Fibroblast of lung (primary cell): Measurements from ENCODE around the gene PPFIA4. TPM values are rescaled to one million over a fixed set of nuclear protein-coding genes. Genes with fewer than 3 reads are reported as not detected.

Experiments
- DNase-seq, 2 donors: peaks; one replicate each; pipeline versions ENCODE4 v3.0.0 to v3.0.0-alpha.2; 2010; ENCODE audit warnings: low read depth in 2 of 2
- H2AFZ ChIP-seq: 2 replicates; pipeline ENCODE4 v1.5.1; 2012; ENCODE audit warnings: low read length, control low read depth, inconsistent platforms
- H3K27ac ChIP-seq: 2 replicates; pipeline ENCODE4 v1.5.1; 2011; ENCODE audit warnings: low read length, control low read depth; ENCODE audit not compliant: insufficient read depth
- H3K27me3 ChIP-seq: 2 replicates; pipeline ENCODE4 v1.5.1; 2011; ENCODE audit warnings: mild to moderate bottlenecking, low read length; ENCODE audit not compliant: control insufficient read depth, insufficient read depth
- H3K36me3 ChIP-seq: 2 replicates; pipeline ENCODE4 v1.5.1; 2011; ENCODE audit warnings: low read length; ENCODE audit not compliant: control insufficient read depth, insufficient read depth
- H3K4me1 ChIP-seq: 2 replicates; pipeline ENCODE4 v1.5.1; 2011; ENCODE audit warnings: low read length; ENCODE audit not compliant: control insufficient read depth, insufficient read depth; ENCODE audit errors: extremely low read depth
- H3K4me2 ChIP-seq: 2 replicates; pipeline ENCODE4 v1.5.1; 2011; ENCODE audit warnings: low read length, control low read depth; ENCODE audit not compliant: insufficient read depth; ENCODE audit errors: extremely low read depth
- H3K4me3 ChIP-seq, 4 experiments: fragments of 200-600 bp in 1 of 4; sonication (generic) in 1 of 4; replicated peaks in 1 of 4; 2 replicates each; pipeline ENCODE4 v1.5.1; 2011 to 2016; ENCODE audit warnings: low read length in 4 of 4, low read depth in 3 of 4, mild to moderate bottlenecking in 3 of 4, control low read depth in 2 of 4, inconsistent platforms in 1 of 4, mixed read lengths in 1 of 4; ENCODE audit not compliant: insufficient read depth in 1 of 4; ENCODE audit errors: control extremely low read depth in 1 of 4
- H3K79me2 ChIP-seq: 2 replicates; pipeline ENCODE4 v1.5.1; 2012; ENCODE audit warnings: mild to moderate bottlenecking, low read length, inconsistent platforms; ENCODE audit not compliant: control insufficient read depth, insufficient read depth
- H3K9ac ChIP-seq: 2 replicates; pipeline ENCODE4 v1.5.1; 2011; ENCODE audit warnings: mild to moderate bottlenecking, low read length, control low read depth; ENCODE audit not compliant: insufficient read depth
- H3K9me3 ChIP-seq: 2 replicates; pipeline ENCODE4 v1.5.1; 2012; ENCODE audit warnings: low read depth, low read length; ENCODE audit not compliant: control insufficient read depth, insufficient read depth
- H4K20me1 ChIP-seq: 2 replicates; pipeline ENCODE4 v1.5.1; 2011; ENCODE audit warnings: low read length; ENCODE audit not compliant: control insufficient read depth, insufficient read depth; ENCODE audit errors: extremely low read depth
- EZH2 ChIP-seq: IDR thresholded peaks from 2 replicates; pipeline ENCODE4 v1.5.1; 2012; ENCODE audit warnings: low read length, control low read depth, mild to moderate bottlenecking; ENCODE audit errors: missing control alignments
- polyA plus RNA-seq, 2 donors: library from polyadenylated mRNA; depleted of rRNA in 1 of 2; stranded (reverse) in 1 of 2; unstranded in 1 of 2; fragments of >200 nt; gene quantifications; 2 replicates each; pipeline ENCODE4 v1.2.1, GENCODE V29; 2011 to 2012; ENCODE audit warnings: missing spikeins in 1 of 2
- total RNA-seq: library from RNA; depleted of rRNA; stranded (reverse); fragments of >200 nt; gene quantifications from 2 replicates; pipeline ENCODE4 v1.2.1, GENCODE V29; 2014
- TF ChIP-seq, protein P1 (sequence below), 2 donors: IDR thresholded peaks in 1 of 2; conservative IDR thresholded peaks in 1 of 2; 1 replicate in 1 of 2; 2 replicates in 1 of 2; pipeline ENCODE4 v1.5.1; 2011 to 2012; ENCODE audit warnings: low read length in 2 of 2, control low read depth in 1 of 2, inconsistent platforms in 1 of 2, low read depth in 1 of 2, mild to moderate bottlenecking in 1 of 2

The PPFIA4 gene
- total and polyA plus RNA-seq, 2 donors (not counting 1 experiment from before 2014, with no cell fraction given): 3.2 to 4.3 TPM

DNA sequence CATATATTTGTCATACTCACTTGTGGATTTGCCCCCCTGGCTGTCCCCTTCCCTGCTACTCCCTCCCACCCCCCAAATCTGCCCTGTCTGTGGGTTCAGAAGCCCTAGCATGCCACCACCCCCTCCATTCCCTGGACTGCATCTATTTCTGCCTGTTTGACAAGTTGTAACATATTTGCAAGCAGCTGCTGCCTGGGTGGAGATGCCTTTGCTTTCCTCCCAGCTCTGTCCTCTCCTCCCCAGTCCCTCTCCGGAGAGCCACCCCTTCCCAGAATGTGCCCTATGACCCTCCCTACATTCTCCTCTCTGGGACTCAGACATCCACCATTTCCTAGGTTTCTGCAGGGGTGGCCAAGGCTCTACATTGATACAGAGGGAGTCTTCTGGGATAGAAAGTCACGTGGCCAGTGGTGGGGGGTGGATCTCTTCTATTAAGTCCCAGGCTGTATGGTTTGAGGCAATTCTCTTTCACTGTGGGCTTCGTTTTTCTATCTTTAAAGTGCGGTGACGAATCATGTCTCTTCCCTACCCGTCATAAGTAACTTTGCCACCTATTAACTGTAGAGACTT is 65.6 kb downstream of the PPFIA4 start:
- no peak overlapping the region for H3K9ac ChIP-seq
- no peaks in the 10 kb centered on the region for H4K20me1 ChIP-seq
- H3K27ac ChIP-seq: no peak overlapping the region
- TF ChIP-seq, protein P1, sequence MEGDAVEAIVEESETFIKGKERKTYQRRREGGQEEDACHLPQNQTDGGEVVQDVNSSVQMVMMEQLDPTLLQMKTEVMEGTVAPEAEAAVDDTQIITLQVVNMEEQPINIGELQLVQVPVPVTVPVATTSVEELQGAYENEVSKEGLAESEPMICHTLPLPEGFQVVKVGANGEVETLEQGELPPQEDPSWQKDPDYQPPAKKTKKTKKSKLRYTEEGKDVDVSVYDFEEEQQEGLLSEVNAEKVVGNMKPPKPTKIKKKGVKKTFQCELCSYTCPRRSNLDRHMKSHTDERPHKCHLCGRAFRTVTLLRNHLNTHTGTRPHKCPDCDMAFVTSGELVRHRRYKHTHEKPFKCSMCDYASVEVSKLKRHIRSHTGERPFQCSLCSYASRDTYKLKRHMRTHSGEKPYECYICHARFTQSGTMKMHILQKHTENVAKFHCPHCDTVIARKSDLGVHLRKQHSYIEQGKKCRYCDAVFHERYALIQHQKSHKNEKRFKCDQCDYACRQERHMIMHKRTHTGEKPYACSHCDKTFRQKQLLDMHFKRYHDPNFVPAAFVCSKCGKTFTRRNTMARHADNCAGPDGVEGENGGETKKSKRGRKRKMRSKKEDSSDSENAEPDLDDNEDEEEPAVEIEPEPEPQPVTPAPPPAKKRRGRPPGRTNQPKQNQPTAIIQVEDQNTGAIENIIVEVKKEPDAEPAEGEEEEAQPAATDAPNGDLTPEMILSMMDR (conservative IDR thresholded peaks at IDR 0.05 in 1 of 2, IDR thresholded peaks at IDR 0.05 in 1 of 2; ENCODE audit: low read depth in 1 of 2, low read length in 2 of 2): no peak
- TF ChIP-seq EZH2: no peak
- H3K4me2 ChIP-seq: no peak overlapping the region
- DNase-seq: no peak
- no peaks in the 10 kb centered on the region for H3K4me1 ChIP-seq
- H3K79me2 ChIP-seq: no peaks in the 10 kb centered on the region
- H3K9me3 ChIP-seq: no peaks in the 10 kb centered on the region
- H3K36me3 ChIP-seq: no peaks in the 10 kb centered on the region
- H3K27me3 ChIP-seq: peaks cover 14% of the 10 kb centered on the region
- no peak overlapping the region for H2AFZ ChIP-seq
- H3K4me3 ChIP-seq: no peak overlapping the region

DNA sequence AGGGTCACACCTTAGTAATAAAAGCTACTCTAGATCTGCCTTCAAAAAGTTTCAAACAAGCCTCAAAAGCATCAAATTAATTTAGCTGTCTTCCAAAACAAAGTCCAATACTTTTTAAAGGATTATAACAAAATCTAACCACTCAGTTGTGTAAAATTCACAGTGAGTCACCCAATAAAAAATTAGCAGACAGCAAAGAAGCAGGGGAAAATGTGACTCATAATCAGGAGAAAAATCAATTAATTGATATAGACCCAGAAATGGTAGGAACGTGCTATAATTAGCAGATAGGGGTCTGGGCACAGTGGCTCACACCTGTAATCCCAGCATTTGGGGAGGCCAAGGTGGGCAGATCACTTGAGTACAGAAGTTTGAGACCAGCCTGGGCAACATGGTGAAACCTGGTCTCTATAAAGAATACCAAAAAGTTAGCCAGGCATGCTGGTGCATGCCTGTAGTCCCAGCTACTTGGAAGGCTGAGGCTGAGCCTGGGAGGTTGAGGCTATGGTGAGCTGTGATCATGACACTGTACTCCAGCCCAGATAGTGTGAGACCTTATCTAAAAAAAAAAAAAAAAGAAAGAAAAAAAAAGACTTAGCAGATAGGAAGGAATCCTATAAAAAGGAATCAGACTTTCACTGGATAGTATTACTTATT is 67.6 kb downstream of the PPFIA4 start:
- Histone ChIP-seq H4K20me1 (no peaks in the 10 kb centered on the region), H2AFZ (no peak overlapping the region), H3K36me3 (no peaks in the 10 kb centered on the region), H3K9me3 (no peaks in the 10 kb centered on the region), H3K27ac (no peak overlapping the region), H3K4me2 (no peak overlapping the region), H3K4me1 (no peaks in the 10 kb centered on the region), H3K9ac (no peak overlapping the region), H3K27me3 (peaks cover 23% of the 10 kb centered on the region), H3K79me2 (no peaks in the 10 kb centered on the region), H3K4me3 (no peak overlapping the region)
- peak in 1 of 2 donors; percentile 22 for DNase-seq
- TF ChIP-seq, protein P1 (conservative IDR thresholded peaks at IDR 0.05 in 1 of 2, IDR thresholded peaks at IDR 0.05 in 1 of 2; ENCODE audit: low read depth in 1 of 2, low read length in 2 of 2): no peak
- TF ChIP-seq EZH2: no peak

DNA sequence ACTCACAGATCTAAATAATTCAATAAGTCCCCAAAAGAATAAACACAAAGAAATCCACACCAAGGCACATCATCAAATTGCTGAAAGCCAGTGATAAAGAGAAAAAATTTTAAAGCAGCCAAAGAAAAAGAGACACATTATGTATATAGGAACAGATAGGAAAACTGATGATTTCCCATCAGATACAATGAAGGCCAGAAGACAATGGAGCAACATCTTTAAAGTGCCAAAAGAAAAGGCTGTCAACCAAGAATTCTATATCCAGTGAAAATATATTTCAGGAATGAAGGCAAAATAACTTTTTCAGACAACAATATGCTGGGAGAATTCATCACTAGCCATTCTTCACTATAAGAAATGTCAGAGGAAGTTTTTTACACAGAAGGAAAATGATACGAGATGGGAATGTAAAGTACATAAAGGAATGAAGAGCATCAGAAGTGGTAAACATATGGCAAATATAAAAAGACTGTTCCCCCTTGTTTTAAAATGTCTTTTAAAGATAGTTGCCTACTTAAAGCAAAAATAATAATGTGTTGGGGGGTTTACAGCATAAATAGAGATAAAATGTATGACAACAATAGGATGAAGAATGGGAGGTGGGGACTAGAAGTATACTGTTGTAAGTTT is 68.9 kb downstream of the PPFIA4 start:
- Histone ChIP-seq H3K36me3 (no peaks in the 10 kb centered on the region), H3K79me2 (no peaks in the 10 kb centered on the region), H3K9me3 (no peaks in the 10 kb centered on the region), H3K27ac (no peak overlapping the region), H4K20me1 (no peaks in the 10 kb centered on the region), H3K4me3 (no peak overlapping the region), H3K4me2 (no peak overlapping the region), H2AFZ (no peak overlapping the region), H3K4me1 (no peaks in the 10 kb centered on the region), H3K9ac (no peak overlapping the region), H3K27me3 (peaks cover 24% of the 10 kb centered on the region)
- TF ChIP-seq, protein P1 (conservative IDR thresholded peaks at IDR 0.05 in 1 of 2, IDR thresholded peaks at IDR 0.05 in 1 of 2; ENCODE audit: low read depth in 1 of 2, low read length in 2 of 2): no peak
- TF ChIP-seq EZH2: no peak
- DNase-seq: no peak
